Naive thymus-derived CD4-positive, alpha-beta T cell (primary cell): ENCODE measurements around the gene DDX56. TPM values are rescaled to one million over a fixed set of nuclear protein-coding genes. Genes with fewer than 3 reads are reported as not detected.

ENCODE experiments used
- ATAC-seq: fragments of 150-1000 bp; cut with Tn5 transposase; 2 replicates; pipeline ENCODE4 v1.10.0; 2021; ENCODE audit warnings: mild to moderate bottlenecking, moderate library complexity
- CTCF ChIA-PET: fragments of 350-600 bp; sonication (Branson Sonifier 250); formaldehyde crosslinking; loops from one replicate; lab custom pipeline; 2021; ENCODE audit warnings: antibody characterized with exemption; lab: Charles Lee
- POLR2A ChIA-PET: fragments of 350-600 bp; sonication (Branson Sonifier 250); formaldehyde crosslinking; loops from one replicate; lab custom pipeline; 2021; ENCODE audit warnings: antibody characterized with exemption, inconsistent platforms; lab: Charles Lee
- DNase-seq, 9 donors: peaks; one replicate each; pipeline versions ENCODE4 v3.0.0 to v3.0.0-alpha.2; 2020 to 2022; ENCODE audit warnings: mixed read lengths in 1 of 9
- H3K27ac ChIP-seq: one replicate; pipeline ENCODE4 v1.7.0; 2013; ENCODE audit warnings: mild to moderate bottlenecking, low read depth, low read length, moderate library complexity
- H3K27me3 ChIP-seq, 2 donors: one replicate each; pipeline ENCODE4 v1.7.0; 2013; ENCODE audit warnings: low read length in 2 of 2, mild to moderate bottlenecking in 2 of 2, moderate library complexity in 2 of 2; ENCODE audit not compliant: control insufficient read depth in 2 of 2, insufficient read depth in 2 of 2
- H3K36me3 ChIP-seq, 3 experiments: 1 replicate in 2 of 3; 2 replicates in 1 of 3; pipeline ENCODE4 v1.7.0; 2013; ENCODE audit warnings: low read length in 3 of 3, mild to moderate bottlenecking in 3 of 3, moderate library complexity in 1 of 3; ENCODE audit not compliant: insufficient read depth in 3 of 3, control insufficient read depth in 2 of 3
- H3K4me1 ChIP-seq, 2 donors: one replicate each; pipeline ENCODE4 v1.7.0; 2013; ENCODE audit warnings: low read length in 2 of 2, mild to moderate bottlenecking in 2 of 2, moderate library complexity in 1 of 2; ENCODE audit not compliant: control insufficient read depth in 2 of 2, insufficient read depth in 2 of 2
- H3K4me3 ChIP-seq: 2 replicates; pipeline ENCODE4 v1.7.0; 2013; ENCODE audit warnings: mild to moderate bottlenecking, low read length
- H3K9me3 ChIP-seq, 3 experiments: 1 replicate in 2 of 3; 2 replicates in 1 of 3; pipeline ENCODE4 v1.7.0; 2013; ENCODE audit warnings: low read length in 3 of 3; ENCODE audit not compliant: control insufficient read depth in 2 of 3
- H3K27ac Mint-ChIP-seq, 9 donors: one replicate each; pipeline ENCODE4 v1.8.0; 2020 to 2022; ENCODE audit warnings: mixed read lengths in 9 of 9, mild to moderate bottlenecking in 8 of 9, moderate library complexity in 5 of 9, inconsistent platforms in 2 of 9
- H3K27me3 Mint-ChIP-seq, 5 donors: one replicate each; pipeline ENCODE4 v1.8.0; 2021 to 2022; ENCODE audit warnings: mixed read lengths in 5 of 5, mild to moderate bottlenecking in 1 of 5
- H3K36me3 Mint-ChIP-seq, 5 donors: one replicate each; pipeline ENCODE4 v1.8.0; 2020 to 2022; ENCODE audit warnings: mixed read lengths in 5 of 5, mild to moderate bottlenecking in 3 of 5, inconsistent platforms in 1 of 5
- H3K4me1 Mint-ChIP-seq, 7 donors: one replicate each; pipeline ENCODE4 v1.8.0; 2020 to 2022; ENCODE audit warnings: mixed read lengths in 7 of 7, mild to moderate bottlenecking in 3 of 7, inconsistent platforms in 1 of 7
- H3K4me3 Mint-ChIP-seq, 10 donors: one replicate each; pipeline ENCODE4 v1.8.0; 2020 to 2022; ENCODE audit warnings: mild to moderate bottlenecking in 10 of 10, mixed read lengths in 10 of 10, moderate library complexity in 6 of 10, inconsistent platforms in 2 of 10
- H3K9me3 Mint-ChIP-seq, 11 donors: one replicate each; pipeline ENCODE4 v1.8.0; 2020 to 2022; ENCODE audit warnings: mixed read lengths in 11 of 11, mild to moderate bottlenecking in 4 of 11, inconsistent platforms in 1 of 11, moderate library complexity in 1 of 11
- intact Hi-C, 2 donors: fragments of 100-400 bp; cut with micrococcal nuclease; formaldehyde crosslinking; loops; one replicate each; pipeline ENCODE4 v1.15.1; 2023
- polyA plus RNA-seq, 2 donors: library from polyadenylated mRNA; unstranded; fragments of 300-500 nt; fragmentation: Illumina TruSeq; gene quantifications; one replicate each; pipeline ENCODE4 v1.2.3, GENCODE V29; 2021
- total RNA-seq, 6 experiments: library from RNA in 5 of 6; stranded (reverse) in 5 of 6; gene quantifications; 1 replicate in 5 of 6; 2 replicates in 1 of 6; pipeline ENCODE4 v1.2.3 and lab custom pipeline; 2021 to 2026

The DDX56 gene
- total and polyA plus RNA-seq, 7 experiments from 2014 or later, result 43.6 to 124 (median 94.7) TPM

GRCh38 chr7:44524811-44525388 lies 48.8 kb downstream of the DDX56 start:
- peaks cover 0 to 10% (median 4%) of the 10 kb centered on the region in 5 donors for H3K27me3 Mint-ChIP-seq
- no peaks in the 10 kb centered on the region for H3K36me3 ChIP-seq
- POLR2A ChIA-PET, result no interaction called here
- CTCF ChIA-PET, result no interaction called here
- H3K27ac Mint-ChIP-seq, result peak overlapping the region in 1 of 9 donors; percentile 0
- no peaks in the 10 kb centered on the region for H3K4me1 ChIP-seq
- no peak overlapping the region for H3K4me3 ChIP-seq
- no peaks in the 10 kb centered on the region for H3K4me1 Mint-ChIP-seq
- intact Hi-C loops, result no loop called here
- peaks cover 6 to 44% (median 27%) of the 10 kb centered on the region in 11 donors for H3K9me3 Mint-ChIP-seq
- no peaks in the 10 kb centered on the region for H3K27me3 ChIP-seq
- H3K27ac ChIP-seq, result no peak overlapping the region
- no peak for DNase-seq
- H3K4me3 Mint-ChIP-seq, result peak overlapping the region in 1 of 10 donors; percentile 15
- H3K36me3 Mint-ChIP-seq, result peaks cover 2 to 13% (median 9%) of the 10 kb centered on the region in 5 donors
- no peak for ATAC-seq
- peaks cover 0 to 4% (median 0%) of the 10 kb centered on the region in 3 experiments for H3K9me3 ChIP-seq

DNA sequence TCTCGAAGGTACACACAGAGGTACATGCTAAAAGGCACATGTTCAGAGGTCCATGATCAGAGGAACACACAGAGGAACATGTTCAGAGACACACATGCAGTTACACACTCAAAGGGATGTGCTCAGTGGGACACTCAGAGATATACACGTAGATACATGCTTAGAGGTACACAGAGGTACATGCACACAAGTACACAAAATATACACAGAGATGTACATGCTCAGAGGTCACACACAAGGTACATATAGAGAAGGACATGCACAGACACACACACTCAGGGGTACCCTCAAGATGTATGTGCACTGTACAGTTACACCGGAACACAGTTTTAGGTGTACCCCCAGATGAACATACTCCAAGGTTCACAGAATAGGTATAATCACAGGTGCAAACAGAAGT lies 51.4 kb downstream of the DDX56 start:
- H3K9me3 Mint-ChIP-seq, result peaks cover 6 to 31% (median 21%) of the 10 kb centered on the region in 11 donors

DNA sequence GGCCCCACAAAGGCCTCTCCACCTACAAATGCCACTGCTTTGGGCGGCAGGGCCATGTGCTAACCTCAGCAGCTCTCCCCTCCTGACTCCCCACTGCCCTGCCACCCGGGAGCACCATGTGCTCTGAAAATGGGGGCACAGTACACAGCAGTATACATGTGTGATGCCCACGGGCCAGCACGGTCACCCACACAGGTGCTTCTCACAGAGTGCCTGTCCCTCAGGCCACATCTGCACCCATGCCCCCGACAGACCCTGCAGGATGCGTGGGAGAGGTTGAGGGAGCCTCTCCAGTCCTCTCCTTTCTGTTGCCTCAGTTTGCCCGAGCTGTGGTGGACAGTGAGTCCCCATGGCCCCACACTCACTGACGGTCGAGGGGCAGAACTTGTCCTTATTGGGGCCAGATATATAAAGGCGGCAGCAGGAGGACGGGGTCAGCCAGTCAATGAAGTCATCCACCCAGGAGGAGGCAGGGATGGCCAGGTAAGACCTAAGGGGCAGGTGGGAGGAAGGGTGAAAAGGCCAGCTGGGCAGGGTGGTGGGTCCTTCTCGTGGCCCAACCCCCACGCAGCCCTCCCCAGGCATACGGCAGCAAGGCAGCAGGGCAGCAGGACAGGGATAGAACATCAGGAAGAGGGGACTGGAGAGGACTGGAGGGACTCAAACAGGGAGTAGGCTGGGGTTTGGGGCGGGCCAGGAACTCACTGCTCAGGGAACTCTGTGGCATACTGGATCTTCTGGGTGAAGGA lies 52.2 kb downstream of the DDX56 start:
- DNase-seq (no peak), ATAC-seq (no peak)
- peaks cover 0 to 4% (median 0%) of the 10 kb centered on the region in 3 experiments for H3K9me3 ChIP-seq
- H3K27me3 Mint-ChIP-seq, result peaks cover 0 to 10% (median 7%) of the 10 kb centered on the region in 5 donors
- intact Hi-C loops, result no loop called here
- H3K27ac ChIP-seq, result no peak overlapping the region
- ChIA-PET CTCF (no interaction called here), POLR2A (no interaction called here)
- no peaks in the 10 kb centered on the region for H3K27me3 ChIP-seq
- no peaks in the 10 kb centered on the region for H3K36me3 ChIP-seq
- H3K4me1 Mint-ChIP-seq, result no peaks in the 10 kb centered on the region
- no peak overlapping the region for H3K4me3 ChIP-seq
- no peak overlapping the region for H3K27ac Mint-ChIP-seq
- peaks cover 2 to 9% (median 8%) of the 10 kb centered on the region in 5 donors for H3K36me3 Mint-ChIP-seq
- no peaks in the 10 kb centered on the region for H3K4me1 ChIP-seq
- peak overlapping the region in 1 of 10 donors; percentile 25 for H3K4me3 Mint-ChIP-seq
- peaks cover 6 to 27% (median 21%) of the 10 kb centered on the region in 11 donors for H3K9me3 Mint-ChIP-seq

More for the DNA sequence above, 51.4 kb downstream of the DDX56 start:
- H3K4me3 ChIP-seq, result no peak overlapping the region
- no peak overlapping the region for H3K27ac ChIP-seq
- ATAC-seq (no peak), DNase-seq (no peak)
- Mint-ChIP-seq H3K36me3 (peaks cover 2 to 9% (median 8%) of the 10 kb centered on the region in 5 donors), H3K4me3 (no peak overlapping the region), H3K27me3 (peaks cover 0 to 10% (median 7%) of the 10 kb centered on the region in 5 donors), H3K27ac (no peak overlapping the region), H3K4me1 (no peaks in the 10 kb centered on the region)
- no peaks in the 10 kb centered on the region for H3K27me3 ChIP-seq
- intact Hi-C loops, result no loop called here
- no peaks in the 10 kb centered on the region for H3K36me3 ChIP-seq
- no peaks in the 10 kb centered on the region for H3K4me1 ChIP-seq
- H3K9me3 ChIP-seq, result peaks cover 0 to 4% (median 0%) of the 10 kb centered on the region in 3 experiments
- POLR2A ChIA-PET, result no interaction called here
- CTCF ChIA-PET, result no interaction called here

DNA sequence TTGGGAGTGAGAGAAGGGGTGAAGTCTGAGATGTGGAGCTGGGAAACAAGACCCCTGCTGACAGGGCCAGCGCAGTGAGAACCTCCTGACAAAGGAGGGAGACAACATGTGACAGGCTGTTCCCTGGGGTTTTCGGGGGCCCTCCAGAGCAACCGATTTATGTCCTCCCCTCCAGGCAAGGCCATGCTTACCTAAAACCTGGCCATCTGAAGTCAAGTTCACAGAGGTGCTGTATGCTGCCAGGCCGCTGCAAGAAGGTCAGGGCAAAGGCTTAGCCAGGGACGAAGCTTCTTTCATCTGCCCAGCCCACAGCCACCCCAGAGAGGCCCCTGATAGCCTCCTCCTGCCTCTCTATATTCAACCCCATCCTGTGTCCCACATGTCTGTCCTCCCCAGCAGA lies 53.1 kb downstream of the DDX56 start:
- peaks cover 6 to 21% (median 16%) of the 10 kb centered on the region in 11 donors for H3K9me3 Mint-ChIP-seq
- H3K4me1 Mint-ChIP-seq, result no peaks in the 10 kb centered on the region
- intact Hi-C loops, result no loop called here
- DNase-seq (no peak), ATAC-seq (no peak)
- POLR2A ChIA-PET, result no interaction called here
- no peaks in the 10 kb centered on the region for H3K4me1 ChIP-seq
- no peaks in the 10 kb centered on the region for H3K36me3 ChIP-seq
- peaks cover 2 to 9% (median 5%) of the 10 kb centered on the region in 5 donors for H3K36me3 Mint-ChIP-seq
- H3K9me3 ChIP-seq, result peaks cover 0 to 4% (median 0%) of the 10 kb centered on the region in 3 experiments
- H3K27ac ChIP-seq, result no peak overlapping the region
- H3K27ac Mint-ChIP-seq, result no peak overlapping the region
- no peaks in the 10 kb centered on the region for H3K27me3 ChIP-seq
- no peak overlapping the region for H3K4me3 Mint-ChIP-seq
- CTCF ChIA-PET, result no interaction called here
- H3K4me3 ChIP-seq, result no peak overlapping the region
- H3K27me3 Mint-ChIP-seq, result peaks cover 0 to 10% (median 6%) of the 10 kb centered on the region in 5 donors

DNA sequence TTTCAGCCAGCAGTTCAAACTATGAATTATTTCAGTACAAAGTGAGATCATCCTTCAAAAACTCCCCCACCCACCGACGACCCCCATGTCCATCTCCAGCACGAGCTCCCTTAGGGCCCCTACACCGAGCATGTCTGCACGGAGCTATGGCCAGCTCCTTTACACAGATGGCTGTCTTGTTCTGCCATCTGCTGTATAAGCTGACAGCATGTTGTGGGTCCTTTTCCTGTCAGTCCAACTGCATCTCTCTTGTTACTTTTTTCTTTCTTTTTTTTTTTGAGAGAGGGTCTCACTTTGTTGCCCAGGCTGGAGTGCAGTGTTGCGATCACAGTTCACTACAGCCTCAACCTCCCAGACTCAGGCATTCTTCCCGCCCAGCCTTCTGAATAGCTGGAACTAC lies 54.2 kb downstream of the DDX56 start:
- intact Hi-C loops, result no loop called here
- H3K36me3 Mint-ChIP-seq, result peaks cover 0 to 5% (median 1%) of the 10 kb centered on the region in 5 donors
- H3K27ac ChIP-seq, result no peak overlapping the region
- no peaks in the 10 kb centered on the region for H3K9me3 ChIP-seq
- H3K27ac Mint-ChIP-seq, result no peak overlapping the region
- ATAC-seq, result no peak
- H3K27me3 Mint-ChIP-seq, result peaks cover 0 to 7% (median 6%) of the 10 kb centered on the region in 5 donors
- H3K4me1 ChIP-seq, result no peaks in the 10 kb centered on the region
- H3K4me1 Mint-ChIP-seq, result no peaks in the 10 kb centered on the region
- no peak overlapping the region for H3K4me3 Mint-ChIP-seq
- no peaks in the 10 kb centered on the region for H3K27me3 ChIP-seq
- H3K9me3 Mint-ChIP-seq, result peaks cover 1 to 14% (median 10%) of the 10 kb centered on the region in 11 donors
- POLR2A ChIA-PET, result no interaction called here
- H3K36me3 ChIP-seq, result no peaks in the 10 kb centered on the region
- CTCF ChIA-PET, result interaction anchor here (0.7 kb wide), 1 partner anchor 970 kb away, joined by 3 read pairs; no protein-coding TSS in a partner anchor
- H3K4me3 ChIP-seq, result no peak overlapping the region
- DNase-seq, result no peak

DNA sequence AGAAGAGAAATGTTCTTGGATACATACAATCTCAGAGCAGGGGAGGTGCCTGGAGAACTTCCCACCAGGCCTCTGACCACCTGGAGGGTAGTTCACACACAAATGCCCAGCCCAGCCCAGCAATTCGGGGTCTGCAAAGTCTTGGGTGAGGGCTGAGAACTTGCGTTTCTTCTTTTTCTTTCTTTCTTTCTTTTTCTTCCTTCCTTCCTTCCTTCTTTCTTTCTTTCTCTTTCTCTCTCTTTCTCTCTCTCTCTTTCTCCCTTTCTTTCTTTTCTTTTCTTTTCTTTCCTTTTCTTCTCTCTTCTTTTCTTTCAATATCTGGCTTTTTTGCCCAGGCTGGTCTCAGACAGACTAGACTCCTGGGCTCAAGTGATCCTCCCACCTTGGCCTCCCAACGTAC lies 54.9 kb downstream of the DDX56 start:
- H3K27ac Mint-ChIP-seq, result peak overlapping the region in 1 of 9 donors; percentile 69
- no peak for ATAC-seq
- POLR2A ChIA-PET, result no interaction called here

More for the DNA sequence above, 54.9 kb downstream of the DDX56 start:
- Histone ChIP-seq H3K27me3 (no peaks in the 10 kb centered on the region), H3K36me3 (no peaks in the 10 kb centered on the region), H3K4me3 (no peak overlapping the region), H3K4me1 (no peaks in the 10 kb centered on the region), H3K9me3 (no peaks in the 10 kb centered on the region), H3K27ac (no peak overlapping the region)
- DNase-seq, result no peak
- intact Hi-C loops, result no loop called here
- CTCF ChIA-PET, result no interaction called here
- Mint-ChIP-seq H3K27me3 (peaks cover 0 to 7% (median 4%) of the 10 kb centered on the region in 5 donors), H3K9me3 (peaks cover 0 to 8% (median 2%) of the 10 kb centered on the region in 11 donors), H3K4me3 (no peak overlapping the region), H3K4me1 (no peaks in the 10 kb centered on the region), H3K36me3 (peaks cover 0 to under 1% (median 0%) of the 10 kb centered on the region in 5 donors)
